ENCODE measurements around the gene CUBN. TPM values are rescaled to one million over a fixed set of nuclear protein-coding genes. Genes with fewer than 3 reads are reported as not detected.

CUBN gene
- polyA plus RNA-seq, 2 of the 4 experiments (the other 2 are of a cell fraction): 0.08 to 0.28 TPM

- peak; percentile 13 for FAIRE-seq
Measured at GRCh38 chr10:17146892-17147291, 17.3 kb upstream of the CUBN start.

GRCh38 chr10:17145239-17145638 is 15.6 kb upstream of the CUBN start:
- no peak for TF ChIP-seq JUN (IDR thresholded peaks at IDR 0.05)
- TF ChIP-seq FOXS1 (CRISPR knock-in tag; IDR thresholded peaks at IDR 0.05): no peak
- 87% methylated on average over 1 of the region's 1 CpG for WGBS (ENCODE audit: missing lambda C conversion rate)

More at GRCh38 chr10:17146892-17147291, 17.3 kb upstream of the CUBN start:
- H3K4me3 ChIP-seq: no peak overlapping the region
- H3K4me2 ChIP-seq: no peak overlapping the region
- DNase-seq (ENCODE audit: low read depth in 1 of 2, low spot score in 1 of 2) (no peak), ATAC-seq (no peak)
- H3K27ac ChIP-seq: no peak overlapping the region
- no peaks in the 10 kb centered on the region for H3K4me1 ChIP-seq
- ChIA-PET POLR2A (no interaction called here), CTCF (interaction anchor here (1.2 kb wide), 1 partner anchor 30 kb away, joined by 3 read pairs; no protein-coding TSS in a partner anchor)
- 81% methylated on average over 3 of the region's 3 CpGs for WGBS (ENCODE audit: missing lambda C conversion rate)
- TF ChIP-seq, protein P1, sequence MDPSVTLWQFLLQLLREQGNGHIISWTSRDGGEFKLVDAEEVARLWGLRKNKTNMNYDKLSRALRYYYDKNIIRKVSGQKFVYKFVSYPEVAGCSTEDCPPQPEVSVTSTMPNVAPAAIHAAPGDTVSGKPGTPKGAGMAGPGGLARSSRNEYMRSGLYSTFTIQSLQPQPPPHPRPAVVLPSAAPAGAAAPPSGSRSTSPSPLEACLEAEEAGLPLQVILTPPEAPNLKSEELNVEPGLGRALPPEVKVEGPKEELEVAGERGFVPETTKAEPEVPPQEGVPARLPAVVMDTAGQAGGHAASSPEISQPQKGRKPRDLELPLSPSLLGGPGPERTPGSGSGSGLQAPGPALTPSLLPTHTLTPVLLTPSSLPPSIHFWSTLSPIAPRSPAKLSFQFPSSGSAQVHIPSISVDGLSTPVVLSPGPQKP (IDR thresholded peaks at IDR 0.05; ENCODE audit: low read depth, low read length): no peak
- TF ChIP-seq RFX5 (IDR thresholded peaks at IDR 0.05): no peak
- TF ChIP-seq, protein P2, sequence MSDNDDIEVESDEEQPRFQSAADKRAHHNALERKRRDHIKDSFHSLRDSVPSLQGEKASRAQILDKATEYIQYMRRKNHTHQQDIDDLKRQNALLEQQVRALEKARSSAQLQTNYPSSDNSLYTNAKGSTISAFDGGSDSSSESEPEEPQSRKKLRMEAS (IDR thresholded peaks at IDR 0.05): no peak
- TF ChIP-seq ZFP36 (IDR thresholded peaks at IDR 0.05; ENCODE audit: borderline replicate concordance, partially characterized antibody): no peak
- no peak for TF ChIP-seq EP300 (IDR thresholded peaks at IDR 0.05)
- TF ChIP-seq, protein P3, sequence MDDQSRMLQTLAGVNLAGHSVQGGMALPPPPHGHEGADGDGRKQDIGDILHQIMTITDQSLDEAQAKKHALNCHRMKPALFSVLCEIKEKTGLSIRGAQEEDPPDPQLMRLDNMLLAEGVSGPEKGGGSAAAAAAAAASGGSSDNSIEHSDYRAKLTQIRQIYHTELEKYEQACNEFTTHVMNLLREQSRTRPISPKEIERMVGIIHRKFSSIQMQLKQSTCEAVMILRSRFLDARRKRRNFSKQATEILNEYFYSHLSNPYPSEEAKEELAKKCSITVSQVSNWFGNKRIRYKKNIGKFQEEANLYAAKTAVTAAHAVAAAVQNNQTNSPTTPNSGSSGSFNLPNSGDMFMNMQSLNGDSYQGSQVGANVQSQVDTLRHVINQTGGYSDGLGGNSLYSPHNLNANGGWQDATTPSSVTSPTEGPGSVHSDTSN (IDR thresholded peaks at IDR 0.05): no peak
- TF ChIP-seq KDM5A (IDR thresholded peaks at IDR 0.05): no peak
- TF ChIP-seq NFE2L2 (conservative IDR thresholded peaks at IDR 0.05; ENCODE audit: low read length): no peak
- TF ChIP-seq POLR2A (IDR thresholded peaks at IDR 0.05; ENCODE audit: low read length): no peak
- TF ChIP-seq HOXB13 (CRISPR knock-in tag; IDR thresholded peaks at IDR 0.05; ENCODE audit: low read depth): no peak
- no peak for TF ChIP-seq JUNB (IDR thresholded peaks at IDR 0.05)
- TF ChIP-seq FOSL2 (IDR thresholded peaks at IDR 0.05): no peak
- no peak for TF ChIP-seq FOSL2 (CRISPR knock-in tag; IDR thresholded peaks at IDR 0.05)
- TF ChIP-seq PHF8 (IDR thresholded peaks at IDR 0.05; ENCODE audit: borderline replicate concordance, low read depth): no peak
- TF ChIP-seq GATA3 (IDR thresholded peaks at IDR 0.05; ENCODE audit: borderline replicate concordance): no peak
- no peak for TF ChIP-seq JUN (IDR thresholded peaks at IDR 0.05)
- no peak for TF ChIP-seq SREBF2 (IDR thresholded peaks at IDR 0.05)
- no peaks in the 10 kb centered on the region for H3K9me3 ChIP-seq

GRCh38 chr10:17144757-17145156 is 15.1 kb upstream of the CUBN start:
- FAIRE-seq (no peak), DNase-seq (ENCODE audit: low read depth in 1 of 2, low spot score in 1 of 2) (no peak), ATAC-seq (no peak)
- ChIA-PET POLR2A (no interaction called here), CTCF (interaction anchor here (1.6 kb wide), 1 partner anchor 86 kb away, joined by 6 read pairs; no protein-coding TSS in a partner anchor)
- H3K4me3 ChIP-seq: no peak overlapping the region
- 0 out of 3 replicates have a peak, but pooled peaks cover 4% of the 10 kb centered on the region for H3K9me3 ChIP-seq
- H3K4me1 ChIP-seq: no peaks in the 10 kb centered on the region
- 78% methylated on average over 5 of the region's 5 CpGs for WGBS (ENCODE audit: missing lambda C conversion rate)
- no peak overlapping the region for H3K27ac ChIP-seq
- no peak overlapping the region for H3K4me2 ChIP-seq
- TF ChIP-seq NFE2L2 (conservative IDR thresholded peaks at IDR 0.05; ENCODE audit: low read length) (no peak), MYC (IDR thresholded peaks at IDR 0.05; ENCODE audit: borderline replicate concordance, low read length) (no peak), SREBF2 (IDR thresholded peaks at IDR 0.05) (no peak), HOXA7 (CRISPR knock-in tag; IDR thresholded peaks at IDR 0.05) (no peak), GATA3 (IDR thresholded peaks at IDR 0.05; ENCODE audit: borderline replicate concordance) (no peak), KDM5A (IDR thresholded peaks at IDR 0.05) (no peak), MAFK (IDR thresholded peaks at IDR 0.05; ENCODE audit: partially characterized antibody) (no peak), HOXB13 (CRISPR knock-in tag; IDR thresholded peaks at IDR 0.05; ENCODE audit: low read depth) (no peak), POLR2A (IDR thresholded peaks at IDR 0.05; ENCODE audit: low read length) (no peak), USF2 (IDR thresholded peaks at IDR 0.05) (no peak), RARB (CRISPR knock-in tag; IDR thresholded peaks at IDR 0.05) (no peak), BHLHE40 (IDR thresholded peaks at IDR 0.05; ENCODE audit: low read depth, low read length) (no peak), ZC3H11A (IDR thresholded peaks at IDR 0.05) (no peak), MAZ (IDR thresholded peaks at IDR 0.05; ENCODE audit: borderline replicate concordance, low read depth, low read length) (no peak)
- TF ChIP-seq, protein P4, sequence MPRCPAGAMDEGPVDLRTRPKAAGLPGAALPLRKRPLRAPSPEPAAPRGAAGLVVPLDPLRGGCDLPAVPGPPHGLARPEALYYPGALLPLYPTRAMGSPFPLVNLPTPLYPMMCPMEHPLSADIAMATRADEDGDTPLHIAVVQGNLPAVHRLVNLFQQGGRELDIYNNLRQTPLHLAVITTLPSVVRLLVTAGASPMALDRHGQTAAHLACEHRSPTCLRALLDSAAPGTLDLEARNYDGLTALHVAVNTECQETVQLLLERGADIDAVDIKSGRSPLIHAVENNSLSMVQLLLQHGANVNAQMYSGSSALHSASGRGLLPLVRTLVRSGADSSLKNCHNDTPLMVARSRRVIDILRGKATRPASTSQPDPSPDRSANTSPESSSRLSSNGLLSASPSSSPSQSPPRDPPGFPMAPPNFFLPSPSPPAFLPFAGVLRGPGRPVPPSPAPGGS (IDR thresholded peaks at IDR 0.05): no peak
- TF ChIP-seq, protein P3 (IDR thresholded peaks at IDR 0.05): no peak
- TF ChIP-seq, protein P2 (IDR thresholded peaks at IDR 0.05): no peak
- TF ChIP-seq, protein P5, sequence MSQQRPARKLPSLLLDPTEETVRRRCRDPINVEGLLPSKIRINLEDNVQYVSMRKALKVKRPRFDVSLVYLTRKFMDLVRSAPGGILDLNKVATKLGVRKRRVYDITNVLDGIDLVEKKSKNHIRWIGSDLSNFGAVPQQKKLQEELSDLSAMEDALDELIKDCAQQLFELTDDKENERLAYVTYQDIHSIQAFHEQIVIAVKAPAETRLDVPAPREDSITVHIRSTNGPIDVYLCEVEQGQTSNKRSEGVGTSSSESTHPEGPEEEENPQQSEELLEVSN (IDR thresholded peaks at IDR 0.05; ENCODE audit: borderline replicate concordance, low read depth): no peak

More at GRCh38 chr10:17145239-17145638, 15.6 kb upstream of the CUBN start:
- FAIRE-seq: no peak
- Histone ChIP-seq H3K27ac (no peak overlapping the region), H3K4me3 (no peak overlapping the region), H3K9me3 (0 out of 3 replicates have a peak, but pooled peaks cover 4% of the 10 kb centered on the region), H3K4me1 (no peaks in the 10 kb centered on the region), H3K4me2 (no peak overlapping the region)
- ChIA-PET POLR2A (no interaction called here), CTCF (interaction anchor here (1.6 kb wide), 1 partner anchor 85 kb away, joined by 6 read pairs; no protein-coding TSS in a partner anchor)
- ATAC-seq: no peak
- no peak for DNase-seq (ENCODE audit: low read depth in 1 of 2, low spot score in 1 of 2)
